ENCODE measurements around the gene BAZ1B. TPM values are rescaled to one million over a fixed set of nuclear protein-coding genes. Genes with fewer than 3 reads are reported as not detected.

The BAZ1B gene
- total and polyA plus RNA-seq, 2 of the 4 experiments (the other 2 are of a cell fraction): 20.2 to 45.0 TPM

DNA sequence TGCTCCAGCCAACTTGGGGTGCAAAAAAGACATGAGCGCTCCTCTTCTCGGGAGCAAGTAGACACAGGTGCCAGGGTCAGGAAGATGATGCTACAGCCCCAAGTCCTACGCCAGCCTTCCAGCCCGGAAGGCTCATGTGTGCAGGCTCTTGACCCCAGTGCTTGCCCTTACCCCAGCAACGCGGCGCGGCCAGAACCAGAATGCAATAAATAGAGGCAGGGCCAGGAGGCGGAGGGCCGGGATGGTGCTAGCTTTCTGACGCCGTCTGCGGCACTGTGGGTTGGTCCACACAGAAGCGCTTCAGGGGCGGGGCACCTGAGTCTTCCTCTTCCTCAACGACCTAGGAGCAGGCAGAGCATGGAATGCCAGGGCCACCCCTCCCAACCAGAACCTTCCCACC is 15.0 kb upstream of the BAZ1B start:
- no peak overlapping the region for H2BK5ac ChIP-seq (ENCODE audit: low read depth, low read length, poor library complexity, severe bottlenecking)
- no peak overlapping the region for H3K9ac ChIP-seq (ENCODE audit: low read depth, low read length)
- H3K4ac ChIP-seq (ENCODE audit: low read depth, low read length): no peak overlapping the region
- H3K9me3 ChIP-seq (ENCODE audit: control insufficient read depth, insufficient read depth, low read length): no peaks in the 10 kb centered on the region
- no peak overlapping the region for H2BK15ac ChIP-seq (ENCODE audit: low read depth, low read length)
- CTCF ChIA-PET: no interaction called here
- H4K8ac ChIP-seq (ENCODE audit: low read depth in 2 of 2, low read length in 2 of 2): no peak overlapping the region
- ATAC-seq (ENCODE audit: low read depth): no peak
- TF ChIP-seq FOS (IDR thresholded peaks at IDR 0.05; ENCODE audit: low read depth, low read length): no peak
- TF ChIP-seq POLR2A (IDR thresholded peaks at IDR 0.05; ENCODE audit: low read depth, low read length): no peak
- no peak for TF ChIP-seq RCOR1 (IDR thresholded peaks at IDR 0.05; ENCODE audit: insufficient replicate concordance, low read length)
- TF ChIP-seq RAD21 (IDR thresholded peaks at IDR 0.05; ENCODE audit: low read length): no peak
- TF ChIP-seq MAFK (IDR thresholded peaks at IDR 0.05; ENCODE audit: low read depth, low read length): no peak
- TF ChIP-seq, protein P1, sequence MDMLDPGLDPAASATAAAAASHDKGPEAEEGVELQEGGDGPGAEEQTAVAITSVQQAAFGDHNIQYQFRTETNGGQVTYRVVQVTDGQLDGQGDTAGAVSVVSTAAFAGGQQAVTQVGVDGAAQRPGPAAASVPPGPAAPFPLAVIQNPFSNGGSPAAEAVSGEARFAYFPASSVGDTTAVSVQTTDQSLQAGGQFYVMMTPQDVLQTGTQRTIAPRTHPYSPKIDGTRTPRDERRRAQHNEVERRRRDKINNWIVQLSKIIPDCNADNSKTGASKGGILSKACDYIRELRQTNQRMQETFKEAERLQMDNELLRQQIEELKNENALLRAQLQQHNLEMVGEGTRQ (IDR thresholded peaks at IDR 0.05; ENCODE audit: low read depth, low read length): no peak
- TF ChIP-seq MXI1 (IDR thresholded peaks at IDR 0.05; ENCODE audit: borderline replicate concordance, low read depth, low read length): no peak
- TF ChIP-seq MAZ (IDR thresholded peaks at IDR 0.05; ENCODE audit: borderline replicate concordance, low read depth, low read length): no peak
- TF ChIP-seq CEBPB (IDR thresholded peaks at IDR 0.05; ENCODE audit: low read depth, low read length): no peak
- no peak for TF ChIP-seq RFX5 (IDR thresholded peaks at IDR 0.05; ENCODE audit: low read depth, low read length)
- no peak for TF ChIP-seq SMC3 (IDR thresholded peaks at IDR 0.05; ENCODE audit: low read depth, low read length)
- no peak for TF ChIP-seq NFE2L2 (IDR thresholded peaks at IDR 0.05; ENCODE audit: low read depth, low read length)
- TF ChIP-seq, protein P2, sequence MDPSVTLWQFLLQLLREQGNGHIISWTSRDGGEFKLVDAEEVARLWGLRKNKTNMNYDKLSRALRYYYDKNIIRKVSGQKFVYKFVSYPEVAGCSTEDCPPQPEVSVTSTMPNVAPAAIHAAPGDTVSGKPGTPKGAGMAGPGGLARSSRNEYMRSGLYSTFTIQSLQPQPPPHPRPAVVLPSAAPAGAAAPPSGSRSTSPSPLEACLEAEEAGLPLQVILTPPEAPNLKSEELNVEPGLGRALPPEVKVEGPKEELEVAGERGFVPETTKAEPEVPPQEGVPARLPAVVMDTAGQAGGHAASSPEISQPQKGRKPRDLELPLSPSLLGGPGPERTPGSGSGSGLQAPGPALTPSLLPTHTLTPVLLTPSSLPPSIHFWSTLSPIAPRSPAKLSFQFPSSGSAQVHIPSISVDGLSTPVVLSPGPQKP (IDR thresholded peaks at IDR 0.05; ENCODE audit: borderline replicate concordance, low read depth, low read length): no peak
- TF ChIP-seq, protein P3, sequence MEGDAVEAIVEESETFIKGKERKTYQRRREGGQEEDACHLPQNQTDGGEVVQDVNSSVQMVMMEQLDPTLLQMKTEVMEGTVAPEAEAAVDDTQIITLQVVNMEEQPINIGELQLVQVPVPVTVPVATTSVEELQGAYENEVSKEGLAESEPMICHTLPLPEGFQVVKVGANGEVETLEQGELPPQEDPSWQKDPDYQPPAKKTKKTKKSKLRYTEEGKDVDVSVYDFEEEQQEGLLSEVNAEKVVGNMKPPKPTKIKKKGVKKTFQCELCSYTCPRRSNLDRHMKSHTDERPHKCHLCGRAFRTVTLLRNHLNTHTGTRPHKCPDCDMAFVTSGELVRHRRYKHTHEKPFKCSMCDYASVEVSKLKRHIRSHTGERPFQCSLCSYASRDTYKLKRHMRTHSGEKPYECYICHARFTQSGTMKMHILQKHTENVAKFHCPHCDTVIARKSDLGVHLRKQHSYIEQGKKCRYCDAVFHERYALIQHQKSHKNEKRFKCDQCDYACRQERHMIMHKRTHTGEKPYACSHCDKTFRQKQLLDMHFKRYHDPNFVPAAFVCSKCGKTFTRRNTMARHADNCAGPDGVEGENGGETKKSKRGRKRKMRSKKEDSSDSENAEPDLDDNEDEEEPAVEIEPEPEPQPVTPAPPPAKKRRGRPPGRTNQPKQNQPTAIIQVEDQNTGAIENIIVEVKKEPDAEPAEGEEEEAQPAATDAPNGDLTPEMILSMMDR (conservative IDR thresholded peaks at IDR 0.05; ENCODE audit: low read depth, low read length): no peak
- peaks cover 7% of the 10 kb centered on the region; the same call in 1 of the 2 replicates for H3K9me1 ChIP-seq (ENCODE audit: insufficient read depth, low read length)
- no peak overlapping the region for H4K5ac ChIP-seq (ENCODE audit: low read depth, low read length)
- no peaks in the 10 kb centered on the region for H4K20me1 ChIP-seq (ENCODE audit: insufficient read depth, low read length)
- in situ Hi-C loops (cut with MboI; ENCODE audit: low sequenced_read_pairs) (no loop called here), intact Hi-C loops (cut with micrococcal nuclease) (no loop called here), dilution Hi-C loops (cut with HindIII; ENCODE audit: low sequenced_read_pairs, unreplicated experiment) (no loop called here)
- H2AK9ac ChIP-seq (replicated peaks; ENCODE audit: low read depth, low read length, poor library complexity): no peak overlapping the region
- no peak overlapping the region for H3K14ac ChIP-seq (replicated peaks; ENCODE audit: low read depth, low read length)
- peaks cover 10 to 40% of the 10 kb centered on the region in 2 experiments for H3K79me1 ChIP-seq (ENCODE audit: low read depth in 1 of 2, low read length in 2 of 2)
- H3K56ac ChIP-seq (ENCODE audit: extremely low read depth, insufficient read depth, low read length): no peak overlapping the region
- 90% methylated on average over 11 of the region's 16 CpGs; no CpG with 5 or more reads in 1 of the 2 experiments for WGBS, 2 experiments (ENCODE audit: extremely low coverage in 2 of 2, insufficient read length in 1 of 2)
- H4K91ac ChIP-seq (ENCODE audit: insufficient read depth, low read depth, low read length): no peak overlapping the region
- POLR2A ChIA-PET (ENCODE audit: unreplicated experiment): no interaction called here
- no peak for DNase-seq
- no peak overlapping the region for H3K4me2 ChIP-seq (ENCODE audit: low read depth, low read length)
- no peak overlapping the region for H2BK120ac ChIP-seq (ENCODE audit: low read depth, low read length)
- BruUV-seq (replicated peaks): no TSS peak
- H2AFZ ChIP-seq (replicated peaks; ENCODE audit: low read length, poor library complexity): no peak overlapping the region
- no peak overlapping the region for H2AK5ac ChIP-seq (ENCODE audit: low read depth, low read length)
- no peak overlapping the region for H3K18ac ChIP-seq (ENCODE audit: low read depth, low read length)
- no peaks in the 10 kb centered on the region for H3K4me1 ChIP-seq (ENCODE audit: control insufficient read depth, insufficient read depth, low read length)
- no peaks in the 10 kb centered on the region for H3K27me3 ChIP-seq (ENCODE audit: control insufficient read depth, insufficient read depth, low read length)
- no peak overlapping the region for H3K27ac ChIP-seq (ENCODE audit: insufficient read depth, low read length)
- H3K36me3 ChIP-seq (ENCODE audit: control insufficient read depth, insufficient read depth, low read length): peaks cover 53% of the 10 kb centered on the region
- H3K23ac ChIP-seq (ENCODE audit: low read depth, low read length): no peak overlapping the region
- no peak overlapping the region for H3K4me3 ChIP-seq (ENCODE audit: insufficient read depth, low read depth, low read length)
- no peak overlapping the region for H2BK20ac ChIP-seq (ENCODE audit: low read depth, low read length)
